ENCODE results near the gene BSG.
A peak's percentile ranks its signal among the peaks of the same experiment; 100 is the strongest.

Gene BSG

DNA sequence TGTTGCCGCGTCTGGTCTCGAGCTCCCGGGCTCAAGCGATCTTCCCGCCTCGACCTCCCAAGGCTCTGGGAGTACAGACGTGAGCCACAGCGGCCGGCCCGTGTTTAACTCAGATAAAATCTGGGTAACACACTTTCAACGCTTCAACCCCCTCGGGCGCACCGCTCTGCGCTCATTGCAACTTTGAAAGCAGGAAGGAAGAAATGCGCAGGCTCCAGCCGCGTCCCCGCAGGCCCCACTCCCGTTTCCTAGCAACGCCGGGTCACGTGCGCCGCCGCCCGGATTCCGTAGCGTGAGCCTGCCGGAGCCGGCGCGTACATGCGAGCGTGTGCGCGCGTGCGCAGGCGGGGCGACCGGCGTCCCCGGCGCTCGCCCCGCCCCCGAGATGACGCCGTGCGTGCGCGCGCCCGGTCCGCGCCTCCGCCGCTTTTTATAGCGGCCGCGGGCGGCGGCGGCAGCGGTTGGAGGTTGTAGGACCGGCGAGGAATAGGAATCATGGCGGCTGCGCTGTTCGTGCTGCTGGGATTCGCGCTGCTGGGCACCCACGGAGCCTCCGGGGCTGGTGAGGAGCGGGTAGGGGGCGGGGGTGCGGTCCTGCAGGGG is at the start of gene BSG (continued):
- TF ChIP-seq BCL11B (tag by site-specific recombination; IDR thresholded peaks at IDR 0.05; ENCODE audit: low read depth) (0 out of 2 replicates have a peak, but pooled peaks have one; percentile 15), ZNF433 (tag by site-specific recombination; IDR thresholded peaks at IDR 0.05; ENCODE audit: low read depth) (no peak), SP2 (tag by site-specific recombination; IDR thresholded peaks at IDR 0.05) (peak; percentile 32; the same call in 1 of the 2 replicates)

DNA sequence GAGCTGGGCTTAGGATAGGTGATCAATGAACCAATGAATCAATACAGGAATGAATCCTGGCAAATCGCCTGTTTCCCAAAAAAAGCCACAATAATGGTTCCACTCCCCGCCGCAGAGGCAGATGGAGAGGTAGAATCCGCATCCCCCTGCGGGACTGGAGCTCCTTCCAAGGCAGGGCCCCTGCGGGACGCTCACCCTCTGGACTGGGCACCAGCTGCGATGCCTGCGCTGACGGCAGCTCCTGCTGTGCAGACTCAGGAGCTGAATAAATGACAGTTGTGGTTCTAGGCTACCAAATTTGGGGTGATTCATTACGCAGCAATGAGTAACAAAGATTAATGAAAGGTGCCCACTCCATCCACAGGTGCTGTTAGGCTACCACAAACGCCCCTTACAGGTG is 49.7 kb upstream of the BSG start:
- Histone ChIP-seq H3K36me3 (ENCODE audit: control insufficient read depth in 2 of 2, insufficient read depth in 1 of 2, low read length in 2 of 2) (no peaks in the 10 kb centered on the region), H3K4me1 (ENCODE audit: control insufficient read depth, insufficient read depth, low read length) (no peaks in the 10 kb centered on the region), H3K27ac (ENCODE audit: extremely low read depth, low read depth, low read length) (no peak overlapping the region), H3K9me3 (ENCODE audit: control insufficient read depth, insufficient read depth, low read depth, low read length) (no peaks in the 10 kb centered on the region), H3K4me3 (ENCODE audit: low read depth, low read length) (no peak overlapping the region)
- TF ChIP-seq TRIM28 (IDR thresholded peaks at IDR 0.05; ENCODE audit: borderline replicate concordance, low read length) (no peak), BCL11B (tag by site-specific recombination; IDR thresholded peaks at IDR 0.05; ENCODE audit: low read depth) (no peak), ZBTB8A (tag by site-specific recombination; IDR thresholded peaks at IDR 0.05) (no peak), ZNF624 (tag by site-specific recombination; IDR thresholded peaks at IDR 0.05) (no peak), ZNF335 (tag by site-specific recombination; conservative IDR thresholded peaks at IDR 0.05) (no peak), YY1 (tag by site-specific recombination; IDR thresholded peaks at IDR 0.05) (no peak), ZBTB7A (tag by site-specific recombination; IDR thresholded peaks at IDR 0.05; ENCODE audit: low read depth) (no peak), ZBTB20 (tag by site-specific recombination; IDR thresholded peaks at IDR 0.05) (no peak), ZNF157 (tag by site-specific recombination; IDR thresholded peaks at IDR 0.05) (no peak), ZNF660 (tag by site-specific recombination; IDR thresholded peaks at IDR 0.05) (no peak)
- TF ChIP-seq, protein P1, sequence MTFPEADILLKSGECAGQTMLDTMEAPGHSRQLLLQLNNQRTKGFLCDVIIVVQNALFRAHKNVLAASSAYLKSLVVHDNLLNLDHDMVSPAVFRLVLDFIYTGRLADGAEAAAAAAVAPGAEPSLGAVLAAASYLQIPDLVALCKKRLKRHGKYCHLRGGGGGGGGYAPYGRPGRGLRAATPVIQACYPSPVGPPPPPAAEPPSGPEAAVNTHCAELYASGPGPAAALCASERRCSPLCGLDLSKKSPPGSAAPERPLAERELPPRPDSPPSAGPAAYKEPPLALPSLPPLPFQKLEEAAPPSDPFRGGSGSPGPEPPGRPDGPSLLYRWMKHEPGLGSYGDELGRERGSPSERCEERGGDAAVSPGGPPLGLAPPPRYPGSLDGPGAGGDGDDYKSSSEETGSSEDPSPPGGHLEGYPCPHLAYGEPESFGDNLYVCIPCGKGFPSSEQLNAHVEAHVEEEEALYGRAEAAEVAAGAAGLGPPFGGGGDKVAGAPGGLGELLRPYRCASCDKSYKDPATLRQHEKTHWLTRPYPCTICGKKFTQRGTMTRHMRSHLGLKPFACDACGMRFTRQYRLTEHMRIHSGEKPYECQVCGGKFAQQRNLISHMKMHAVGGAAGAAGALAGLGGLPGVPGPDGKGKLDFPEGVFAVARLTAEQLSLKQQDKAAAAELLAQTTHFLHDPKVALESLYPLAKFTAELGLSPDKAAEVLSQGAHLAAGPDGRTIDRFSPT (tag by site-specific recombination; IDR thresholded peaks at IDR 0.05), result no peak
- TF ChIP-seq, protein P2, sequence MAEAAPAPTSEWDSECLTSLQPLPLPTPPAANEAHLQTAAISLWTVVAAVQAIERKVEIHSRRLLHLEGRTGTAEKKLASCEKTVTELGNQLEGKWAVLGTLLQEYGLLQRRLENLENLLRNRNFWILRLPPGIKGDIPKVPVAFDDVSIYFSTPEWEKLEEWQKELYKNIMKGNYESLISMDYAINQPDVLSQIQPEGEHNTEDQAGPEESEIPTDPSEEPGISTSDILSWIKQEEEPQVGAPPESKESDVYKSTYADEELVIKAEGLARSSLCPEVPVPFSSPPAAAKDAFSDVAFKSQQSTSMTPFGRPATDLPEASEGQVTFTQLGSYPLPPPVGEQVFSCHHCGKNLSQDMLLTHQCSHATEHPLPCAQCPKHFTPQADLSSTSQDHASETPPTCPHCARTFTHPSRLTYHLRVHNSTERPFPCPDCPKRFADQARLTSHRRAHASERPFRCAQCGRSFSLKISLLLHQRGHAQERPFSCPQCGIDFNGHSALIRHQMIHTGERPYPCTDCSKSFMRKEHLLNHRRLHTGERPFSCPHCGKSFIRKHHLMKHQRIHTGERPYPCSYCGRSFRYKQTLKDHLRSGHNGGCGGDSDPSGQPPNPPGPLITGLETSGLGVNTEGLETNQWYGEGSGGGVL (tag by site-specific recombination; IDR thresholded peaks at IDR 0.05), result no peak
- TF ChIP-seq, protein P3, sequence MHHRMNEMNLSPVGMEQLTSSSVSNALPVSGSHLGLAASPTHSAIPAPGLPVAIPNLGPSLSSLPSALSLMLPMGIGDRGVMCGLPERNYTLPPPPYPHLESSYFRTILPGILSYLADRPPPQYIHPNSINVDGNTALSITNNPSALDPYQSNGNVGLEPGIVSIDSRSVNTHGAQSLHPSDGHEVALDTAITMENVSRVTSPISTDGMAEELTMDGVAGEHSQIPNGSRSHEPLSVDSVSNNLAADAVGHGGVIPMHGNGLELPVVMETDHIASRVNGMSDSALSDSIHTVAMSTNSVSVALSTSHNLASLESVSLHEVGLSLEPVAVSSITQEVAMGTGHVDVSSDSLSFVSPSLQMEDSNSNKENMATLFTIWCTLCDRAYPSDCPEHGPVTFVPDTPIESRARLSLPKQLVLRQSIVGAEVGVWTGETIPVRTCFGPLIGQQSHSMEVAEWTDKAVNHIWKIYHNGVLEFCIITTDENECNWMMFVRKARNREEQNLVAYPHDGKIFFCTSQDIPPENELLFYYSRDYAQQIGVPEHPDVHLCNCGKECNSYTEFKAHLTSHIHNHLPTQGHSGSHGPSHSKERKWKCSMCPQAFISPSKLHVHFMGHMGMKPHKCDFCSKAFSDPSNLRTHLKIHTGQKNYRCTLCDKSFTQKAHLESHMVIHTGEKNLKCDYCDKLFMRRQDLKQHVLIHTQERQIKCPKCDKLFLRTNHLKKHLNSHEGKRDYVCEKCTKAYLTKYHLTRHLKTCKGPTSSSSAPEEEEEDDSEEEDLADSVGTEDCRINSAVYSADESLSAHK (tag by site-specific recombination; IDR thresholded peaks at IDR 0.05), result no peak
- TF ChIP-seq, protein P4, sequence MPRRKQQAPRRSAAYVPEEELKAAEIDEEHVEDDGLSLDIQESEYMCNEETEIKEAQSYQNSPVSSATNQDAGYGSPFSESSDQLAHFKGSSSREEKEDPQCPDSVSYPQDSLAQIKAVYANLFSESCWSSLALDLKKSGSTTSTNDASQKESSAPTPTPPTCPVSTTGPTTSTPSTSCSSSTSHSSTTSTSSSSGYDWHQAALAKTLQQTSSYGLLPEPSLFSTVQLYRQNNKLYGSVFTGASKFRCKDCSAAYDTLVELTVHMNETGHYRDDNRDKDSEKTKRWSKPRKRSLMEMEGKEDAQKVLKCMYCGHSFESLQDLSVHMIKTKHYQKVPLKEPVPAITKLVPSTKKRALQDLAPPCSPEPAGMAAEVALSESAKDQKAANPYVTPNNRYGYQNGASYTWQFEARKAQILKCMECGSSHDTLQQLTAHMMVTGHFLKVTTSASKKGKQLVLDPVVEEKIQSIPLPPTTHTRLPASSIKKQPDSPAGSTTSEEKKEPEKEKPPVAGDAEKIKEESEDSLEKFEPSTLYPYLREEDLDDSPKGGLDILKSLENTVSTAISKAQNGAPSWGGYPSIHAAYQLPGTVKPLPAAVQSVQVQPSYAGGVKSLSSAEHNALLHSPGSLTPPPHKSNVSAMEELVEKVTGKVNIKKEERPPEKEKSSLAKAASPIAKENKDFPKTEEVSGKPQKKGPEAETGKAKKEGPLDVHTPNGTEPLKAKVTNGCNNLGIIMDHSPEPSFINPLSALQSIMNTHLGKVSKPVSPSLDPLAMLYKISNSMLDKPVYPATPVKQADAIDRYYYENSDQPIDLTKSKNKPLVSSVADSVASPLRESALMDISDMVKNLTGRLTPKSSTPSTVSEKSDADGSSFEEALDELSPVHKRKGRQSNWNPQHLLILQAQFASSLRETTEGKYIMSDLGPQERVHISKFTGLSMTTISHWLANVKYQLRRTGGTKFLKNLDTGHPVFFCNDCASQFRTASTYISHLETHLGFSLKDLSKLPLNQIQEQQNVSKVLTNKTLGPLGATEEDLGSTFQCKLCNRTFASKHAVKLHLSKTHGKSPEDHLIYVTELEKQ (tag by site-specific recombination; IDR thresholded peaks at IDR 0.05; ENCODE audit: borderline replicate concordance), result no peak
- TF ChIP-seq, protein P5, sequence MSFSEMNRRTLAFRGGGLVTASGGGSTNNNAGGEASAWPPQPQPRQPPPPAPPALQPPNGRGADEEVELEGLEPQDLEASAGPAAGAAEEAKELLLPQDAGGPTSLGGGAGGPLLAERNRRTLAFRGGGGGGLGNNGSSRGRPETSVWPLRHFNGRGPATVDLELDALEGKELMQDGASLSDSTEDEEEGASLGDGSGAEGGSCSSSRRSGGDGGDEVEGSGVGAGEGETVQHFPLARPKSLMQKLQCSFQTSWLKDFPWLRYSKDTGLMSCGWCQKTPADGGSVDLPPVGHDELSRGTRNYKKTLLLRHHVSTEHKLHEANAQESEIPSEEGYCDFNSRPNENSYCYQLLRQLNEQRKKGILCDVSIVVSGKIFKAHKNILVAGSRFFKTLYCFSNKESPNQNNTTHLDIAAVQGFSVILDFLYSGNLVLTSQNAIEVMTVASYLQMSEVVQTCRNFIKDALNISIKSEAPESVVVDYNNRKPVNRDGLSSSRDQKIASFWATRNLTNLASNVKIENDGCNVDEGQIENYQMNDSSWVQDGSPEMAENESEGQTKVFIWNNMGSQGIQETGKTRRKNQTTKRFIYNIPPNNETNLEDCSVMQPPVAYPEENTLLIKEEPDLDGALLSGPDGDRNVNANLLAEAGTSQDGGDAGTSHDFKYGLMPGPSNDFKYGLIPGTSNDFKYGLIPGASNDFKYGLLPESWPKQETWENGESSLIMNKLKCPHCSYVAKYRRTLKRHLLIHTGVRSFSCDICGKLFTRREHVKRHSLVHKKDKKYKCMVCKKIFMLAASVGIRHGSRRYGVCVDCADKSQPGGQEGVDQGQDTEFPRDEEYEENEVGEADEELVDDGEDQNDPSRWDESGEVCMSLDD (tag by site-specific recombination; IDR thresholded peaks at IDR 0.05), result no peak
- TF ChIP-seq, protein P6, sequence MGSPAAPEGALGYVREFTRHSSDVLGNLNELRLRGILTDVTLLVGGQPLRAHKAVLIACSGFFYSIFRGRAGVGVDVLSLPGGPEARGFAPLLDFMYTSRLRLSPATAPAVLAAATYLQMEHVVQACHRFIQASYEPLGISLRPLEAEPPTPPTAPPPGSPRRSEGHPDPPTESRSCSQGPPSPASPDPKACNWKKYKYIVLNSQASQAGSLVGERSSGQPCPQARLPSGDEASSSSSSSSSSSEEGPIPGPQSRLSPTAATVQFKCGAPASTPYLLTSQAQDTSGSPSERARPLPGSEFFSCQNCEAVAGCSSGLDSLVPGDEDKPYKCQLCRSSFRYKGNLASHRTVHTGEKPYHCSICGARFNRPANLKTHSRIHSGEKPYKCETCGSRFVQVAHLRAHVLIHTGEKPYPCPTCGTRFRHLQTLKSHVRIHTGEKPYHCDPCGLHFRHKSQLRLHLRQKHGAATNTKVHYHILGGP (tag by site-specific recombination; IDR thresholded peaks at IDR 0.05), result no peak
- TF ChIP-seq, protein P7, sequence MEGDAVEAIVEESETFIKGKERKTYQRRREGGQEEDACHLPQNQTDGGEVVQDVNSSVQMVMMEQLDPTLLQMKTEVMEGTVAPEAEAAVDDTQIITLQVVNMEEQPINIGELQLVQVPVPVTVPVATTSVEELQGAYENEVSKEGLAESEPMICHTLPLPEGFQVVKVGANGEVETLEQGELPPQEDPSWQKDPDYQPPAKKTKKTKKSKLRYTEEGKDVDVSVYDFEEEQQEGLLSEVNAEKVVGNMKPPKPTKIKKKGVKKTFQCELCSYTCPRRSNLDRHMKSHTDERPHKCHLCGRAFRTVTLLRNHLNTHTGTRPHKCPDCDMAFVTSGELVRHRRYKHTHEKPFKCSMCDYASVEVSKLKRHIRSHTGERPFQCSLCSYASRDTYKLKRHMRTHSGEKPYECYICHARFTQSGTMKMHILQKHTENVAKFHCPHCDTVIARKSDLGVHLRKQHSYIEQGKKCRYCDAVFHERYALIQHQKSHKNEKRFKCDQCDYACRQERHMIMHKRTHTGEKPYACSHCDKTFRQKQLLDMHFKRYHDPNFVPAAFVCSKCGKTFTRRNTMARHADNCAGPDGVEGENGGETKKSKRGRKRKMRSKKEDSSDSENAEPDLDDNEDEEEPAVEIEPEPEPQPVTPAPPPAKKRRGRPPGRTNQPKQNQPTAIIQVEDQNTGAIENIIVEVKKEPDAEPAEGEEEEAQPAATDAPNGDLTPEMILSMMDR (tag by site-specific recombination; IDR thresholded peaks at IDR 0.05), result no peak
- CTCF ChIA-PET, result interaction anchor here (1.2 to 3.2 kb wide), 2 partner anchors 9 to 12 kb away, joined by 5 to 23 read pairs; partner anchors contain the start of gene CDC34
- POLR2A ChIA-PET, result interaction anchor here (1.9 kb wide), 1 partner anchor 9 kb away, joined by 13 read pairs; the partner anchor contains the start of gene CDC34
